GM12864 (cell line): ENCODE measurements around the gene ADAMTS9.

ENCODE experiments used
- DNase-seq: peaks from one replicate; pipeline ENCODE4 v3.0.0-alpha.2; 2011; ENCODE audit warnings: low read depth
- H3K4me3 ChIP-seq: 2 replicates; pipeline ENCODE4 v1.5.1; 2011; ENCODE audit warnings: mild to moderate bottlenecking, low read depth, low read length, control low read depth
- CTCF ChIP-seq: IDR thresholded peaks from 2 replicates; pipeline ENCODE4 v1.5.1; 2011; ENCODE audit warnings: low read depth, mild to moderate bottlenecking, moderate library complexity, low read length, control low read depth, inconsistent platforms; ENCODE audit errors: missing control alignments

Gene ADAMTS9

GRCh38 chr3:64467255-64467944 is 220.4 kb downstream of the ADAMTS9 start:
- no peak overlapping the region for H3K4me3 ChIP-seq
- TF ChIP-seq CTCF, result no peak
- DNase-seq, result no peak
